NOMO-1 treated with dmso at 0.1 percent for 144 hours (cell line): ENCODE data around the gene MRPL11.
"Not testable (repeated sequence)": the region's sequence is repeated elsewhere in the genome, so short reads cannot be mapped to it uniquely, and the experiment has no call there.

Experiments
- DNase-seq: peaks from one replicate; lab custom pipeline; 2025; ENCODE audit not compliant: unreplicated experiment; lab: John Stamatoyannopoulos, UW

Gene MRPL11

GRCh38 chr11:66467034-66467659 lies 28.5 kb upstream of the MRPL11 start:
- DNase-seq: no peak

- peak; percentile 70 for DNase-seq
Measured at GRCh38 chr11:66466225-66467033, 27.8 kb upstream of the MRPL11 start, which contains the start of gene PELI3. Gene PELI3, plus strand, starts transcription at chr11:66466905. Its CDS starts 1,224 bp downstream, at chr11:66468129.

GRCh38 chr11:66465373-66466224 lies 27.0 kb upstream of the MRPL11 start:
- peak; percentile 34 for DNase-seq

GRCh38 chr11:66464916-66465315 lies 26.3 kb upstream of the MRPL11 start:
- no peak for DNase-seq

- DNase-seq: not testable (repeated sequence)
Measured at GRCh38 chr11:66464116-66464515, 25.5 kb upstream of the MRPL11 start.

- no peak for DNase-seq
Measured at GRCh38 chr11:66462911-66463310, 24.3 kb upstream of the MRPL11 start.

GRCh38 chr11:66462010-66462409 lies 23.4 kb upstream of the MRPL11 start:
- no peak for DNase-seq

- peak; percentile 72 for DNase-seq
Measured at GRCh38 chr11:66459138-66459778, 20.6 kb upstream of the MRPL11 start.

- peak; percentile 40 for DNase-seq
Measured at GRCh38 chr11:66457826-66458225, 19.2 kb upstream of the MRPL11 start.

GRCh38 chr11:66454828-66455227 lies 16.2 kb upstream of the MRPL11 start:
- no peak for DNase-seq

GRCh38 chr11:66454247-66454646 lies 15.6 kb upstream of the MRPL11 start:
- DNase-seq: no peak

- DNase-seq: no peak
Measured at GRCh38 chr11:66451663-66452062, 13.0 kb upstream of the MRPL11 start.

GRCh38 chr11:66450560-66450959 lies 11.9 kb upstream of the MRPL11 start:
- DNase-seq: peak; percentile 38

GRCh38 chr11:66448523-66448922 lies 9.9 kb upstream of the MRPL11 start:
- peak; percentile 29 for DNase-seq

- no peak for DNase-seq
Measured at GRCh38 chr11:66447012-66447411, 8.4 kb upstream of the MRPL11 start.

- DNase-seq: peak; percentile 83
Measured at GRCh38 chr11:66443602-66444001, 5.0 kb upstream of the MRPL11 start.

- not testable (repeated sequence) for DNase-seq
Measured at GRCh38 chr11:66440940-66441282, 2.3 kb upstream of the MRPL11 start.

GRCh38 chr11:66440101-66440939 lies 1.7 kb upstream of the MRPL11 start:
- not testable (repeated sequence) for DNase-seq

- no peak for DNase-seq
Measured at GRCh38 chr11:66437979-66438503, 607 bp downstream of the MRPL11 start.

GRCh38 chr11:66432597-66432996 lies 6.1 kb downstream of the MRPL11 start:
- DNase-seq: no peak
